Type B pancreatic cell (in vitro differentiated cells): Measurements from ENCODE around the gene DPP10. TPM values are rescaled to one million over a fixed set of nuclear protein-coding genes. Genes with fewer than 3 reads are reported as not detected.

Source experiments
- DNase-seq: peaks from one replicate; pipeline ENCODE4 v3.0.0; 2021; ENCODE audit warnings: mixed read lengths; ENCODE audit not compliant: unreplicated experiment; ENCODE audit errors: extremely low spot score
- H3K27ac Mint-ChIP-seq: 2 replicates; pipeline ENCODE4 v1.8.0; 2021; ENCODE audit warnings: mild to moderate bottlenecking, mixed read lengths
- H3K27me3 Mint-ChIP-seq: 2 replicates; pipeline ENCODE4 v1.8.0; 2021; ENCODE audit warnings: mixed read lengths
- H3K36me3 Mint-ChIP-seq: 2 replicates; pipeline ENCODE4 v1.8.0; 2021; ENCODE audit warnings: mixed read lengths
- H3K4me1 Mint-ChIP-seq: one replicate; pipeline ENCODE4 v1.8.0; 2021; ENCODE audit warnings: mixed read lengths; ENCODE audit not compliant: unreplicated experiment
- H3K4me3 Mint-ChIP-seq: 2 replicates; pipeline ENCODE4 v1.8.0; 2021; ENCODE audit warnings: mild to moderate bottlenecking, mixed read lengths
- H3K9me3 Mint-ChIP-seq: 2 replicates; pipeline ENCODE4 v1.8.0; 2021; ENCODE audit warnings: mixed read lengths
- CTCF ChIP-seq: fragments of 200-600 bp; sonication (generic); conservative IDR thresholded peaks from 2 replicates; pipeline ENCODE4 v1.5.0; 2021; ENCODE audit warnings: antibody characterized with exemption, mild to moderate bottlenecking
- total RNA-seq: library from RNA; stranded (reverse); gene quantifications from 2 replicates; pipeline ENCODE4 v1.2.1, GENCODE V29; 2021; ENCODE audit warnings: low replicate concordance

Gene DPP10
- total RNA-seq, 1 donor from 2014 or later: 8.8 TPM

GRCh38 chr2:114935031-114935430 is 492.6 kb downstream of the DPP10 start:
- no peak overlapping the region for H3K27ac Mint-ChIP-seq
- peaks cover 4% of the 10 kb centered on the region for H3K27me3 Mint-ChIP-seq
- H3K36me3 Mint-ChIP-seq: no peaks in the 10 kb centered on the region
- H3K4me3 Mint-ChIP-seq: no peak overlapping the region
- no peak for TF ChIP-seq CTCF
- H3K9me3 Mint-ChIP-seq: no peaks in the 10 kb centered on the region
- no peak for DNase-seq
- H3K4me1 Mint-ChIP-seq: no peaks in the 10 kb centered on the region

GRCh38 chr2:114937366-114937930 is 495.0 kb downstream of the DPP10 start:
- no peak for TF ChIP-seq CTCF
- H3K9me3 Mint-ChIP-seq: no peaks in the 10 kb centered on the region
- H3K27me3 Mint-ChIP-seq: peaks cover 4% of the 10 kb centered on the region
- no peak overlapping the region for H3K4me3 Mint-ChIP-seq
- no peaks in the 10 kb centered on the region for H3K4me1 Mint-ChIP-seq
- no peak overlapping the region for H3K27ac Mint-ChIP-seq
- no peaks in the 10 kb centered on the region for H3K36me3 Mint-ChIP-seq
- DNase-seq: no peak

GRCh38 chr2:114940785-114941458 is 498.5 kb downstream of the DPP10 start:
- no peaks in the 10 kb centered on the region for H3K36me3 Mint-ChIP-seq
- no peak for TF ChIP-seq CTCF
- H3K27ac Mint-ChIP-seq: no peak overlapping the region
- no peaks in the 10 kb centered on the region for H3K9me3 Mint-ChIP-seq
- H3K27me3 Mint-ChIP-seq: no peaks in the 10 kb centered on the region
- no peaks in the 10 kb centered on the region for H3K4me1 Mint-ChIP-seq
- DNase-seq: no peak
- no peak overlapping the region for H3K4me3 Mint-ChIP-seq

GRCh38 chr2:114949228-114949804 is 506.9 kb downstream of the DPP10 start:
- Mint-ChIP-seq H3K27ac (no peak overlapping the region), H3K4me3 (no peak overlapping the region), H3K27me3 (no peaks in the 10 kb centered on the region), H3K9me3 (no peaks in the 10 kb centered on the region), H3K36me3 (no peaks in the 10 kb centered on the region), H3K4me1 (no peaks in the 10 kb centered on the region)
- no peak for DNase-seq
- no peak for TF ChIP-seq CTCF

GRCh38 chr2:114960389-114960788 is 517.9 kb downstream of the DPP10 start:
- Mint-ChIP-seq H3K27me3 (no peaks in the 10 kb centered on the region), H3K36me3 (no peaks in the 10 kb centered on the region), H3K9me3 (peaks cover 7% of the 10 kb centered on the region), H3K27ac (no peak overlapping the region), H3K4me3 (no peak overlapping the region), H3K4me1 (no peaks in the 10 kb centered on the region)
- DNase-seq: no peak
- no peak for TF ChIP-seq CTCF
